K562 (cell line): ENCODE data around the gene SLC22A1. TPM values are rescaled to one million over a fixed set of nuclear protein-coding genes. Genes with fewer than 3 reads are reported as not detected.

Experiments used
- CREM ChIP-seq: IDR thresholded peaks from 2 replicates; pipeline ENCODE4 v1.6.1; 2014; ENCODE audit warnings: antibody characterized with exemption, low read depth
- EP400 ChIP-seq: fragments of 450-650 bp; IDR thresholded peaks from 2 replicates; pipeline ENCODE4 v1.6.1; 2017; ENCODE audit warnings: antibody characterized with exemption, mild to moderate bottlenecking, moderate library complexity
- FOXJ3 ChIP-seq: sonication (generic); formaldehyde crosslinking; IDR thresholded peaks from 2 replicates; pipeline ENCODE4 v1.4.0; 2020; ENCODE audit warnings: mild to moderate bottlenecking, missing genetic modification reagents
- GTF2E2 ChIP-seq: fragments of 200-800 bp; sonication (Bioruptor generic); IDR thresholded peaks from 2 replicates; pipeline ENCODE4 v1.6.1; 2016; ENCODE audit warnings: missing genetic modification characterization, missing compliant biosample characterization
- HCFC1 ChIP-seq: IDR thresholded peaks from 2 replicates; pipeline ENCODE4 v1.6.1; 2012; ENCODE audit warnings: low read depth, low read length, improper control_type of control experiment
- HMGN3 ChIP-seq: IDR thresholded peaks from 2 replicates; pipeline ENCODE4 v1.6.1; 2011; ENCODE audit warnings: borderline replicate concordance, low read depth, mild to moderate bottlenecking, mixed read lengths, low read length; ENCODE audit not compliant: insufficient read length; ENCODE audit errors: extremely low read depth
- NFATC3 ChIP-seq: fragments of 450-650 bp; IDR thresholded peaks from 2 replicates; pipeline ENCODE4 v1.6.1; 2017; ENCODE audit warnings: mild to moderate bottlenecking
- POLR2B ChIP-seq: fragments of 450-650 bp; IDR thresholded peaks from 2 replicates; pipeline ENCODE4 v1.6.1; 2018; ENCODE audit warnings: low read depth; ENCODE audit not compliant: partially characterized antibody
- SMAD4 ChIP-seq: fragments of 250-450 bp; sonication (Bioruptor Pico); conservative IDR thresholded peaks from 2 replicates; pipeline ENCODE4 v1.8.0; 2021; ENCODE audit warnings: inconsistent platforms, mild to moderate bottlenecking, moderate library complexity
- XRCC3 ChIP-seq: fragments of 450-650 bp; IDR thresholded peaks from 2 replicates; pipeline ENCODE4 v1.6.1; 2017; ENCODE audit warnings: mild to moderate bottlenecking, moderate library complexity
- XRCC5 ChIP-seq: fragments of 200-400 bp; formaldehyde crosslinking; IDR thresholded peaks from 2 replicates; pipeline ENCODE4 v1.6.1; 2017; ENCODE audit warnings: low read depth, mild to moderate bottlenecking, low read length
- ZBTB7A ChIP-seq: IDR thresholded peaks from 2 replicates; pipeline ENCODE4 v1.6.1; 2011; ENCODE audit warnings: low read depth, mild to moderate bottlenecking, low read length, moderate library complexity, borderline replicate concordance; ENCODE audit not compliant: control insufficient read depth
- ZNF184 ChIP-seq: sonication (generic); formaldehyde crosslinking; IDR thresholded peaks from 2 replicates; pipeline ENCODE4 v1.5.0; 2020; ENCODE audit warnings: missing genetic modification reagents
- ZNF318 ChIP-seq, 2 experiments: fragments of 450-650 bp; IDR thresholded peaks; 2 replicates each; pipeline ENCODE4 v1.6.1; 2016; ENCODE audit warnings: mild to moderate bottlenecking in 2 of 2, borderline replicate concordance in 1 of 2, low read depth in 1 of 2, moderate library complexity in 1 of 2
- ZNF644 ChIP-seq: fragments of 200-800 bp; sonication (Bioruptor generic); IDR thresholded peaks from 2 replicates; pipeline ENCODE4 v1.6.1; 2016; ENCODE audit warnings: low read depth, missing genetic modification characterization, missing compliant biosample characterization
- polyA plus RNA-seq, 8 experiments: library from polyadenylated mRNA; depleted of rRNA in 4 of 8; stranded (reverse) in 5 of 8; unstranded in 3 of 8; fragments of >200 nt; fragmentation: Nextera tagmentation in 2 of 8; fragmentation: Illumina TruSeq in 1 of 8; extraction: Ambion mirVana in 2 of 8; extraction: Trizol in 1 of 8; gene quantifications; 2 replicates each; pipeline versions ENCODE4 v1.2.1 to v1.2.3, GENCODE V29; 2011 to 2014; ENCODE audit warnings: inconsistent platforms in 1 of 8, missing spikeins in 1 of 8
- total RNA-seq, 7 experiments: library from RNA; depleted of rRNA in 6 of 7; stranded (reverse); fragments of >200 nt in 6 of 7; fragmentation: Illumina TruSeq in 2 of 7; extraction: Trizol in 2 of 7; gene quantifications; 2 replicates each; pipeline versions ENCODE4 v1.2.1 to v1.2.3, GENCODE V29; 2011 to 2021; ENCODE audit warnings: low replicate concordance in 1 of 7
- TF ChIP-seq, protein P1 (sequence below): fragments of 450-650 bp; formaldehyde crosslinking; IDR thresholded peaks from 2 replicates; pipeline ENCODE4 v1.4.0; 2020; ENCODE audit warnings: mild to moderate bottlenecking, moderate library complexity

SLC22A1 gene
- total and polyA plus RNA-seq, 9 of the 15 experiments (the other 6 are each of a cell fraction or from before 2014, with no cell fraction given), result 0.11 to 0.60 (median 0.26) TPM; not detected in 4

DNA sequence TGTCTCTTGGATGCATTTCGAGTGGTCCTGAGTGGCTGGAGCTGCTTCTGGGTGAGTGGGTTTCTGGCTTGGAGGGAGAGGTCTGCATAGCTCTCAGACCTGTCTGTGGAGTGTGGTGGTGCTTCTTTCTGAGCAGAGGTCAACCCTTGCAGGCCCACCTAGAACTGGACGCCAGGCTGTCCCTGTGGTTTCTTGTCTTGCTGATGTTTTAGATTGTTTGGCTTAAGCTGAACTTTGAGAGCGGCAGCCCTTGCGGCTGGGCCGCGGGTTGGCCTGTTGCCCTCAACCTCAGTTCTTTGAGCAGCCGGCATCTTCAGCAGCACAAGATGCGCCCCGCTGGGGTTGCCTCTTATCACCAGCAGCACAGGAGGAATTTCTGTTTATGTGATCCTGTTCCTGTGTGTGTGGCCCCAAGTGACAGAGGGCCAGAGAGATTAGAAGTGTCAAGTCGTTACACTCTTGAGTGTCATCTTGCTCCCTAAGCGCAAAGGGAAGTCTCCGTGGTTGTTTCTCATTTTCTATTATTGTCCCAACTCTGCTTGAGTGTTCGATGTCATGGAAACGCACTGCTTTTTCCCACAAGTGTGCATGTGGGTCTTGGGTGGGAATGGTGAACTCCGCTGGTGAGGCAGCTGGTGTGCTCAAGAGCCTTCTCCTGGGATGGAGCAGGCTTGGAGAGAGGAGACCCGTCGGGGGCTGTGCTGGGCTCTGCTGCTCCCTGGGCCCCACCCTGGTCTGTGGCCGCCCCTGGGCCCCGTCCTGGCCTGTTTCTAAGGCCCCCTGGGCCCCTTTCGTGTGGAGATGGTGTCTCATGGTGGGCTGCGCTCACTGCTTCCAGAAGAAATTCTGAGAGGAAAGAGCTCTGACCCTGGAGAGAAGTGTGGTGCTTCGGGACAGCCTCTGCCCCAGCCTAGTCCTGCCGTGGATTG, 20.1 kb upstream of the SLC22A1 start (continued):
- peak in 1 of 2 experiments; percentile 25; a peak in 1 of 4 replicates for TF ChIP-seq ZNF318 (IDR thresholded peaks at IDR 0.05; ENCODE audit: borderline replicate concordance in 1 of 2, low read depth in 1 of 2)
- TF ChIP-seq FOXJ3, result peak; percentile 23; the same call in 1 of the 2 replicates
- TF ChIP-seq ZNF644 (tag), result peak; percentile 97
- no peak for TF ChIP-seq XRCC3
- TF ChIP-seq ZNF184 (CRISPR knock-in tag), result no peak
- TF ChIP-seq, protein P1, sequence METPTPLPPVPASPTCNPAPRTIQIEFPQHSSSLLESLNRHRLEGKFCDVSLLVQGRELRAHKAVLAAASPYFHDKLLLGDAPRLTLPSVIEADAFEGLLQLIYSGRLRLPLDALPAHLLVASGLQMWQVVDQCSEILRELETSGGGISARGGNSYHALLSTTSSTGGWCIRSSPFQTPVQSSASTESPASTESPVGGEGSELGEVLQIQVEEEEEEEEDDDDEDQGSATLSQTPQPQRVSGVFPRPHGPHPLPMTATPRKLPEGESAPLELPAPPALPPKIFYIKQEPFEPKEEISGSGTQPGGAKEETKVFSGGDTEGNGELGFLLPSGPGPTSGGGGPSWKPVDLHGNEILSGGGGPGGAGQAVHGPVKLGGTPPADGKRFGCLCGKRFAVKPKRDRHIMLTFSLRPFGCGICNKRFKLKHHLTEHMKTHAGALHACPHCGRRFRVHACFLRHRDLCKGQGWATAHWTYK, result no peak
- peak; percentile 89 for TF ChIP-seq CREM
- TF ChIP-seq XRCC5, result peak; percentile 91
- no peak for TF ChIP-seq POLR2B
- peak; percentile 98 for TF ChIP-seq SMAD4 (CRISPR knock-in tag)
- TF ChIP-seq ZBTB7A, result peak; percentile 29; the same call in 1 of the 2 replicates
- peak; percentile 72; the same call in 1 of the 2 replicates for TF ChIP-seq GTF2E2 (tag)
- peak; percentile 33; the same call in 1 of the 2 replicates for TF ChIP-seq HCFC1
- peak; percentile 100 for TF ChIP-seq HMGN3
- TF ChIP-seq NFATC3, result peak; percentile 70; the same call in 1 of the 2 replicates
- TF ChIP-seq EP400, result peak; percentile 67
